HG03196 (cell line): ENCODE results near the gene OR10A3.

Experiments
- ATAC-seq: cut with Tn5 transposase; IDR thresholded peaks from one replicate; pipeline ENCODE4 v1.9.1; 2021; ENCODE audit not compliant: unreplicated experiment

The OR10A3 gene

GRCh38 chr11:7941146-7941545 is 362 bp downstream of the OR10A3 start:
- ATAC-seq, result no peak

DNA sequence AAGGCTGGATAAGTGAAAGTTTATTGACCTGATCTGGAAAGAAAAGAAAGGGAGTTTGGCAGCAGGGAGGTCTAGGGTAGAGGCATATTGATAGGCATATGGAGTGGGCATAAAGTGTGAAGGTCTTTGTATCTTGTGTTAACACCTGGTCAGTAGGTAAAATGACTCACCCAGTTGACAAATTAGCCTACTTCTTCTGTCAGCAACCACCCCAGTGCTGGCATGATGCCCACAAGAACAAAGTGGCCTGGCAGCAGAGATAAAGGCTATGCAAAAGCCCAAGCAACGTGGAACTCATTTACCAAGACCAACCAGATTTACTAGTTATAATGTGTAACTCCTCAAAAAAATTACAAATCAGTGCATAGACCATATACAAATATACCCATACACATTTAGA is 4.9 kb downstream of the OR10A3 start:
- ATAC-seq, result no peak

GRCh38 chr11:7931168-7931567 is 10.3 kb downstream of the OR10A3 start, which contains the start of gene OR10A6:
Gene OR10A6 (minus strand): TSS chr11:7931268. CDS start chr11:7928662, 2,606 bp downstream.
- ATAC-seq, result no peak

GRCh38 chr11:7927635-7928034 is 13.9 kb downstream of the OR10A3 start:
- no peak for ATAC-seq

DNA sequence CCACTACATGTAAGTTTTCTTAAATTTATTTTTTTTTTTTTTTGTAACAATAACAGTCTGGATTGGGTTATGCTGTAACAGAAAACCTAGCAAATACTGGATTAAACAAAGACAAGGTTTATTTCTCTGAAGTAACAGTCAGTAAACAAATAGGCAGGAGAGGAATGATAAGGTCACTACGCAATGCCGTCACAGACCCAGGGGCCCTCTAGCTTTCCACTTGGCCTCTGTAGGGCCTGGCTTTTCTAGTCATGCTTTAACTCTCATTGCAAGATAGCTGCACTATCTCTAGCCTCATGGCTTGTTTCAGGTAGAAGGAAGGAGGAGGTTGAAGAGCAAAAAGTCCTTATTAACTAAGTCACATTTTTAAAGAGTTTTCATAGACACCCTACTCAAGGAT is 17.0 kb downstream of the OR10A3 start:
- ATAC-seq, result no peak

DNA sequence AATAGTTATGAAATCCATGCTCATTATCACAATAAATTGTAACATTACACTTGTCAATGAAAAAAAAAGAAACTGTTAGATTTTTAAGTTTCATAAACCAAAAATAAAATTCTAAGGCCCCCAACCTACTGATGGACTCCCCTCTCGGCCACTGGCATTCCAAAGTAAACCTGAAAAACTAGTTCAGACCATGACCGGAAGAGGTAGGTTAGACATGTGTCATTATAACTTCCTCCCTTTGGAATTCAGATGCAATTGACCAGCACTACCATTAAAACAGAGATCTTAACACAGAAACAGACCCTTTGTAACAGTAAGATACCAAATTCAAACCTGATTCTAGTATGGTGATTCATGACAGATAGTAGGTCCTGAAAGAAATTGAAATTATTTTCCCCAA is 23.4 kb downstream of the OR10A3 start:
- ATAC-seq, result no peak

GRCh38 chr11:7911011-7911410 is 30.5 kb downstream of the OR10A3 start:
- ATAC-seq, result no peak

DNA sequence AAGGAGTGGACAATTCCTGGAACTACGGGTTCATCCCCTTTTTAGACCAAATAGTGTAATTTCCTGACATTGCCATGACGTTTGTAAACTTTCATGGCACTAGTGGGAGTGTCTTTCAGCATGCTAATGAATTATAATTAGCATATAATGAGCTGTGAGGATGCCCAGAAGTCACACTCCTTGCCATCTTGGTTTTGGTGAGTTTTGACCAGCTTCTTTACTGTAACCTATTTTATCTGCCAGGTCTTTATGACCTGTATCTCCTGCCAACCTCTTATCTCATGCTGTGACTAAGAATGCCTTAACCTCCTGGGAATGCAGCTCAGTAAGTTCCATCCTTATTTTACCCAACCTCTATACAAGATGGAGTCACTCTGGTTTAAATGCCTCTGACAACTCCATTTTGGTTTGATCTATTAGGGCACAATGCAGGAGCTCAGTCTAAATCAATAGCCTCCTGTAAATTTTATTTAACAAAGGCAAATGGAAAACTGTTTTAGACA is 31.2 kb downstream of the OR10A3 start:
- no peak for ATAC-seq

- ATAC-seq, result no peak
Measured at GRCh38 chr11:7909585-7910285, 31.8 kb downstream of the OR10A3 start.

DNA sequence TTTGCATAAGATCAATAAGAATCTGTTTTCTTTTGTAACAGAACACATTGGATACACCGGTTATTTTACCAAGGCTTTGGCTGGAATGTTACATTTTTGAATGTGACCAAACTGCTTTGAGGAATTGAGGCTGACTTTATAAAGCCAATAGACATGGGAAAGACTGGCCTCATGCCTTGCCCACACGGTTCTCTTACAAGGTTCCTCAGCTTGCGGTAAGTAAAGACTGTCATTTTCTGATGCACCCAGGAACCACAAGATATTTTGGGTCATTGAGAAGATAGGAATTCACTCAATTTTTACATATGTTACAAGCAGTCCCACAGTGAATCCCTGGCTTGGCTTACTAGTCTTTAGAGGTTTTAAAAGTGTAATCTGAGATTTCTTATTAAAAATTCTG is 34.4 kb downstream of the OR10A3 start:
- ATAC-seq, result no peak

DNA sequence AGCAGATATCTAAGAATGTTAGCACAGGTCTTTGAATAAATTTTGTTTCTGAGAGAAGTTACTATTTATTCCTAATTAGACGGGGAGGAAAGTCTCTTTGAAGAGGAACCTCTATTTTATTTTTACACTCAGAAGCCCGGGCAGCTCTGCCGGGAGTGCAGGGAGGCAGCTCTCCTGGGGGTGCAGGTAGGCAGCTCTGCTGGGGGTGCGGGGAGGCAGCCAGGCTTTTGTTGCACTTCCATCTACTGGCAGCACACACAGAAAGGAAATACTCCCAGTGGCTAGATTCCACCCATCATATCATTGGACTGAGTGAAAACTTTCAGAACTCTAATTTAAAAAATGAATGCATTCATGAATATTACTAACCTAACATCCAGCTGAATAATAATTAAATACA is 35.0 kb downstream of the OR10A3 start:
- no peak for ATAC-seq

DNA sequence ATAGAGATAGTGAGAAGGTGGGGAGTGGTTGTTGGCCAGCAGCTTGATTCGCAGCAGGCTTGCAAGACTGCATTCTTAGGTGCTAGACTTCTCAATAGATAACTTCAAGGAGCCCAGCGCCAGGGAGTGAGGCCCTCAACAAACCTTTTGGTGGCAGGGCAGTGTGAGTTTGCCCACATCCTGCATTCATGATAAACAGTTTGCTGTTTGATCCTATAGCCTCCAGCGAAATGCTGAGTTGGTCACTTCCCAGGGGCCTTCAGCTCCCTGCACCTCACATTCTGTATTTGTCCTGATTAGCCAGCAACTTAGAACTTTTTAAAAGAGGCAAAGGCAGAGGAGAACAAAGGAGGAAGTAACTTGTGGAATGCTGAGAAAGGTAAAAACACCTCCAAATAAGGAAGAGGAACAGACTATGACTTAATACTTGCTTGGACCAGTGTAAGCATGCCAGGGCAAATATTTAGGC is 35.5 kb downstream of the OR10A3 start:
- ATAC-seq, result no peak

- ATAC-seq, result no peak
Measured at GRCh38 chr11:7905549-7905948, 36.0 kb downstream of the OR10A3 start.

GRCh38 chr11:7904917-7905316 is 36.6 kb downstream of the OR10A3 start:
- ATAC-seq, result no peak

GRCh38 chr11:7903940-7904339 is 37.6 kb downstream of the OR10A3 start:
- no peak for ATAC-seq

- ATAC-seq, result no peak
Measured at GRCh38 chr11:7901319-7901854, 40.1 kb downstream of the OR10A3 start.

- ATAC-seq, result no peak
Measured at GRCh38 chr11:7900686-7901085, 40.8 kb downstream of the OR10A3 start.

- no peak for ATAC-seq
Measured at GRCh38 chr11:7899418-7899817, 42.1 kb downstream of the OR10A3 start.

DNA sequence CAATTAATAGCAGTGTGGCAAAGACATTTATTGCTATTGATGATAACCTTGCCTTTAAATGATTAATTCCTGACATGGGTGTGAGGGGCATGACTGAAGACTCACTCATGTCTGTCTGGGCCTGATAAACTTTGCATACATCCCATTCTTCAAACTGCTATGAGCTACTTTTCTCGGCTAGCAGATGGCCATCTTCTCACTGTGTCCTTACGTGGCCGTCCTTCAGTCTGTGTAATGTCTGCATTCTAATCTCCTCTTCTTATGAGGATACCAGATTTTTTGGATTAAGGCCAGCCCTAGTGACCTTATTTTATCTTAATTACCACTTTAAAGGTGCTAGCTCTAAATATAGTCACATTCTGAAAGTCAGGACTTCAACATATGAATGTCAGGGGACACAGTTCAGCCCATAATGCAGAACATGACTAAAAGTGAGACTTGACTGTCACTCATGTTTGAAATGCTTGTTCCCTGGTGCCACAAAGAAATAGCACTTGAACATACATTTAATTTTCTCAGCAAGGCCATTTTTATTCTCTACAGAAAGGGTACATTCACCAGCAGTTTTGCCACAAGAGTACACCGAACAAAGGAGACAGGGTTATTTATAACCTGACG is 42.7 kb downstream of the OR10A3 start:
- no peak for ATAC-seq

DNA sequence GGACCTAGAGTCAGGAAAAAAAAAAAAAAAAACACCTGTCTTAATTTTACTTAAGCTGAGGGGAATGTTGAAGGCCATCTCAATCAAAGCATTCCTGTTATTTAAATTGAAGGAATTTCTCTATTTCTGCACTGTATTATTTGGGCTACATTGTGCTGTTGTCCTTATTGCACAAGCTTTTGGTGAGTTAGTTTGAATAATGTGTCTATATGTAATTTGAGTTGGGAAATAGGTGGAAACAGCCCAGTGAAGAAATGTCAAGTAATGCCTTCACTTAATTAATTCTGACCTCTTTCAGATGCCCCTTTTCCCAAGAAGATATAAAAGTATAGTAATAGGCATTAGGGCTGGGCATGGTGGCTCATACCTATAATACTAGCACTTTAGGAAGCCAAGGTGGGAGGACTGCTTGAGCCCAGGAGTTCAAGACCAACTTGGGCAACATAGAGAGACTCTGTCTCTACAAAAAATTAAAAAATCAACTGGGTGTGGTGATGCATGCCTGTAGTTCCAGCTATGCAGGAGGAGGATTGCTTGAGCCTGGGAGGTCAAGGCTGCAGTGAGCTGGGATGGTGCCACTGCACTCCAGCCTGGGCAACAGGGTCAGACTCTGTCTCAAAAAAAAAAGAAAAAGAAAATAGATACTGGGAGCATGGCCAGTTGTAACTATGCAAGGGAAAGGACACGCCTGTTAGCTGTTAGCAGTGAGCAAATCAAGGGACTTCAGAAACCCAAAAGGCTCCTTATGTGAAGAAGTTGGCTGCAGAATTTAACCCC is 45.3 kb downstream of the OR10A3 start:
- ATAC-seq, result no peak

- no peak for ATAC-seq
Measured at GRCh38 chr11:7894251-7894650, 47.3 kb downstream of the OR10A3 start.
